Tibial artery (tissue), 4 donors: Measurements from ENCODE around the gene INPP5A.
"Not testable (repeated sequence)": the region's sequence is repeated elsewhere in the genome, so short reads cannot be mapped to it uniquely, and the experiment has no call there.

Experiments
- DNase-seq, 2 donors: peaks; one replicate each; pipeline ENCODE4 v3.0.0-alpha.2; 2019
- H3K27ac ChIP-seq, 2 donors: fragments of 200-600 bp; sonication (generic) in 1 of 2; 1 replicate in 1 of 2; 2 replicates in 1 of 2; pipeline ENCODE4 v1.5.1; 2018 to 2019; ENCODE audit warnings: mild to moderate bottlenecking in 1 of 2
- H3K27me3 ChIP-seq, 2 donors: fragments of 200-600 bp; sonication (generic) in 1 of 2; one replicate each; pipeline versions ENCODE4 v1.5.1 to v1.6.0; 2016 to 2019
- H3K36me3 ChIP-seq, 3 donors: fragments of 200-600 bp; sonication (generic) in 2 of 3; one replicate each; pipeline ENCODE4 v1.5.1; 2016 to 2019; ENCODE audit warnings: mild to moderate bottlenecking in 2 of 3
- H3K4me1 ChIP-seq, 4 donors: fragments of 200-600 bp; sonication (generic) in 2 of 4; 1 replicate in 3 of 4; 2 replicates in 1 of 4; pipeline ENCODE4 v1.5.1; 2016 to 2019
- H3K4me3 ChIP-seq, 2 donors: fragments of 200-600 bp; sonication (generic) in 1 of 2; 1 replicate in 1 of 2; 2 replicates in 1 of 2; pipeline ENCODE4 v1.5.1; 2018 to 2019; ENCODE audit warnings: mild to moderate bottlenecking in 2 of 2
- H3K9me3 ChIP-seq, 3 donors: fragments of 200-600 bp; sonication (generic) in 1 of 3; one replicate each; pipeline ENCODE4 v1.5.1; 2016 to 2019
- intact Hi-C: fragments of 100-400 bp; cut with DNase I; formaldehyde crosslinking; loops from one replicate; pipeline ENCODE4 v1.15.0; 2023; ENCODE audit warnings: low total_unique reads
- TF ChIP-seq, protein P1 (sequence below), 2 experiments: fragments of 200-600 bp in 1 of 2; fragments of 450-650 bp in 1 of 2; IDR thresholded peaks; one replicate each; pipeline ENCODE4 v1.5.1; 2017 to 2019; ENCODE audit warnings: antibody characterized with exemption in 2 of 2, mild to moderate bottlenecking in 1 of 2, moderate library complexity in 1 of 2

Gene INPP5A

GRCh38 chr10:132790934-132791829 is 253.6 kb downstream of the INPP5A start:
- no peaks in the 10 kb centered on the region for H3K36me3 ChIP-seq
- TF ChIP-seq, protein P1, sequence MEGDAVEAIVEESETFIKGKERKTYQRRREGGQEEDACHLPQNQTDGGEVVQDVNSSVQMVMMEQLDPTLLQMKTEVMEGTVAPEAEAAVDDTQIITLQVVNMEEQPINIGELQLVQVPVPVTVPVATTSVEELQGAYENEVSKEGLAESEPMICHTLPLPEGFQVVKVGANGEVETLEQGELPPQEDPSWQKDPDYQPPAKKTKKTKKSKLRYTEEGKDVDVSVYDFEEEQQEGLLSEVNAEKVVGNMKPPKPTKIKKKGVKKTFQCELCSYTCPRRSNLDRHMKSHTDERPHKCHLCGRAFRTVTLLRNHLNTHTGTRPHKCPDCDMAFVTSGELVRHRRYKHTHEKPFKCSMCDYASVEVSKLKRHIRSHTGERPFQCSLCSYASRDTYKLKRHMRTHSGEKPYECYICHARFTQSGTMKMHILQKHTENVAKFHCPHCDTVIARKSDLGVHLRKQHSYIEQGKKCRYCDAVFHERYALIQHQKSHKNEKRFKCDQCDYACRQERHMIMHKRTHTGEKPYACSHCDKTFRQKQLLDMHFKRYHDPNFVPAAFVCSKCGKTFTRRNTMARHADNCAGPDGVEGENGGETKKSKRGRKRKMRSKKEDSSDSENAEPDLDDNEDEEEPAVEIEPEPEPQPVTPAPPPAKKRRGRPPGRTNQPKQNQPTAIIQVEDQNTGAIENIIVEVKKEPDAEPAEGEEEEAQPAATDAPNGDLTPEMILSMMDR (IDR thresholded peaks at IDR 0.05), result no peak
- peaks cover 0 to 79% of the 10 kb centered on the region in 2 donors for H3K27me3 ChIP-seq
- H3K27ac ChIP-seq, result no peak overlapping the region
- no peaks in the 10 kb centered on the region for H3K9me3 ChIP-seq
- intact Hi-C loops, result no loop called here
- peaks cover 0 to 22% (median 19%) of the 10 kb centered on the region in 4 donors for H3K4me1 ChIP-seq
- no peak overlapping the region for H3K4me3 ChIP-seq
- DNase-seq, result no peak

DNA sequence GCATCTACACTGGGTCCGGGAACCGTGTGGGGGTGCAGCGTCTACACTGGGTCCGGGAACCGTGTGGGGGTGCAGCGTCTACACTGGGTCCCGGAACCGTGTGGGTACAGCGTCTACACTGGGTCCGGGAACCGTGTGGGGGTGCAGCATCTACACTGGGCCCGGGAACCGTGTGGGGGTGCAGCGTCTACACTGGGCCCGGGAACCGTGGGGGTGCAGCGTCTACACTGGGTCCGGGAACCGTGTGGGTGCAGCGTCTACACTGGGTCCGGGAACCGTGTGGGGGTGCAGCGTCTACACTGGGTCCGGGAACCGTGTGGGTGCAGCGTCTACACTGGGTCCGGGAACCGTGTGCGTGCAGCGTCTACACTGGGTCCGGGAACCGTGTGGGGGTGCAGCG is 254.5 kb downstream of the INPP5A start:
- peaks cover 0 to 70% of the 10 kb centered on the region in 2 donors for H3K27me3 ChIP-seq
- H3K36me3 ChIP-seq, intact Hi-C loops, H3K27ac ChIP-seq, H3K4me3 ChIP-seq, DNase-seq, H3K9me3 ChIP-seq: not testable (repeated sequence)
- peaks cover 0 to 13% (median 10%) of the 10 kb centered on the region in 4 donors for H3K4me1 ChIP-seq

- no peak overlapping the region for H3K4me3 ChIP-seq
- TF ChIP-seq, protein P1 (IDR thresholded peaks at IDR 0.05), result no peak
- DNase-seq, result no peak
Measured at GRCh38 chr10:132792796-132793195, 255.2 kb downstream of the INPP5A start.

DNA sequence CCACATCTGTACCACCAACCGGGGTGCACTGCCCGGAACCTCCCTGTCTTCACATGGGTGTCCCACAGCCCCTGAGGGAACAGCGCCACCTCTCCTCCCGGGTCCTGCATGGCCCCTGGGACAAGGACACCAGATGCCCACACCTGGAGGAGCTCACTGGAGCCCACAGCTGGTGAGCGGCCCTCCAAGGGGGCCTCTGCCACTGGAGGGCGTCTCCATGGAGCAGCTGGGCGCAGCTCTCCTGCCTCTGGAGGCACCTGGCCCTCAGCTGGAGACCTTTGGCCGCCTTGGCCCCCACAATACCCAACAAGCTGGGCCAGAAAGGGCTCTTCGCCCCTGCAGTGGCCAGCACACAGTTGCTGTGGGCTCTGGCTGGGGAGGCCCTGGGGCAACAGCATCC is 255.6 kb downstream of the INPP5A start:
- Histone ChIP-seq H3K4me1 (peaks cover 0 to 2% (median under 1%) of the 10 kb centered on the region in 4 donors), H3K9me3 (no peaks in the 10 kb centered on the region), H3K27ac (no peak overlapping the region), H3K27me3 (peaks cover 0 to 59% of the 10 kb centered on the region in 2 donors), H3K4me3 (no peak overlapping the region), H3K36me3 (no peaks in the 10 kb centered on the region)
- TF ChIP-seq, protein P1 (IDR thresholded peaks at IDR 0.05), result no peak
- DNase-seq, result no peak
- intact Hi-C loops, result no loop called here

More at GRCh38 chr10:132792796-132793195, 255.2 kb downstream of the INPP5A start:
- intact Hi-C loops, result no loop called here
- H3K27ac ChIP-seq, result no peak overlapping the region
- peaks cover 0 to 6% (median 3%) of the 10 kb centered on the region in 4 donors for H3K4me1 ChIP-seq
- H3K27me3 ChIP-seq, result peaks cover 0 to 63% of the 10 kb centered on the region in 2 donors
- no peaks in the 10 kb centered on the region for H3K36me3 ChIP-seq
- no peaks in the 10 kb centered on the region for H3K9me3 ChIP-seq

- intact Hi-C loops, result no loop called here
Measured at GRCh38 chr10:132793871-132794849, 256.6 kb downstream of the INPP5A start.

More at GRCh38 chr10:132793871-132794849, 256.6 kb downstream of the INPP5A start:
- Histone ChIP-seq H3K36me3 (no peaks in the 10 kb centered on the region), H3K27me3 (peaks cover 0 to 50% of the 10 kb centered on the region in 2 donors), H3K4me3 (no peak overlapping the region), H3K4me1 (no peaks in the 10 kb centered on the region), H3K9me3 (no peaks in the 10 kb centered on the region), H3K27ac (no peak overlapping the region)
- TF ChIP-seq, protein P1 (IDR thresholded peaks at IDR 0.05), result no peak
- DNase-seq, result no peak
